Activated CD8-positive, alpha-beta memory T cell treated with anti-CD3 and anti-CD28 coated beads, Interleukin-2, amount 10 ng/mL, durations not matched to agents 7 days and 5 days (primary cell): ENCODE results near the gene TKTL2. TPM values are rescaled to one million over a fixed set of nuclear protein-coding genes. Genes with fewer than 3 reads are reported as not detected.

ENCODE experiments used
- ATAC-seq: fragments of 150-1000 bp; cut with Tn5 transposase; one replicate; pipeline ENCODE4 v1.10.0; 2021; ENCODE audit warnings: moderate library complexity
- CTCF ChIA-PET: fragments of 350-600 bp; sonication (Branson Sonifier 250); formaldehyde crosslinking; loops from one replicate; lab custom pipeline; 2021; ENCODE audit warnings: antibody characterized with exemption; lab: Charles Lee
- DNase-seq: peaks from one replicate; pipeline ENCODE4 v3.0.0-alpha.2; 2020
- H3K27ac Mint-ChIP-seq: one replicate; pipeline ENCODE4 v1.8.0; 2021; ENCODE audit warnings: mild to moderate bottlenecking, mixed read lengths
- H3K27me3 Mint-ChIP-seq: one replicate; pipeline ENCODE4 v1.8.0; 2021; ENCODE audit warnings: mixed read lengths
- H3K36me3 Mint-ChIP-seq: one replicate; pipeline ENCODE4 v1.8.0; 2021; ENCODE audit warnings: mild to moderate bottlenecking, mixed read lengths
- H3K4me1 Mint-ChIP-seq: one replicate; pipeline ENCODE4 v1.8.0; 2021; ENCODE audit warnings: mixed read lengths
- H3K4me3 Mint-ChIP-seq: one replicate; pipeline ENCODE4 v1.8.0; 2021; ENCODE audit warnings: mild to moderate bottlenecking, moderate library complexity, mixed read lengths
- H3K9me3 Mint-ChIP-seq: one replicate; pipeline ENCODE4 v1.8.0; 2022; ENCODE audit warnings: low read depth, mixed read lengths
- total RNA-seq, 2 experiments: library from RNA; stranded (reverse); gene quantifications; one replicate each; pipeline ENCODE4 v1.2.3, GENCODE V29; 2021

Gene TKTL2, protein sequence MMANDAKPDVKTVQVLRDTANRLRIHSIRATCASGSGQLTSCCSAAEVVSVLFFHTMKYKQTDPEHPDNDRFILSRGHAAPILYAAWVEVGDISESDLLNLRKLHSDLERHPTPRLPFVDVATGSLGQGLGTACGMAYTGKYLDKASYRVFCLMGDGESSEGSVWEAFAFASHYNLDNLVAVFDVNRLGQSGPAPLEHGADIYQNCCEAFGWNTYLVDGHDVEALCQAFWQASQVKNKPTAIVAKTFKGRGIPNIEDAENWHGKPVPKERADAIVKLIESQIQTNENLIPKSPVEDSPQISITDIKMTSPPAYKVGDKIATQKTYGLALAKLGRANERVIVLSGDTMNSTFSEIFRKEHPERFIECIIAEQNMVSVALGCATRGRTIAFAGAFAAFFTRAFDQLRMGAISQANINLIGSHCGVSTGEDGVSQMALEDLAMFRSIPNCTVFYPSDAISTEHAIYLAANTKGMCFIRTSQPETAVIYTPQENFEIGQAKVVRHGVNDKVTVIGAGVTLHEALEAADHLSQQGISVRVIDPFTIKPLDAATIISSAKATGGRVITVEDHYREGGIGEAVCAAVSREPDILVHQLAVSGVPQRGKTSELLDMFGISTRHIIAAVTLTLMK
- total RNA-seq = not detected

DNA sequence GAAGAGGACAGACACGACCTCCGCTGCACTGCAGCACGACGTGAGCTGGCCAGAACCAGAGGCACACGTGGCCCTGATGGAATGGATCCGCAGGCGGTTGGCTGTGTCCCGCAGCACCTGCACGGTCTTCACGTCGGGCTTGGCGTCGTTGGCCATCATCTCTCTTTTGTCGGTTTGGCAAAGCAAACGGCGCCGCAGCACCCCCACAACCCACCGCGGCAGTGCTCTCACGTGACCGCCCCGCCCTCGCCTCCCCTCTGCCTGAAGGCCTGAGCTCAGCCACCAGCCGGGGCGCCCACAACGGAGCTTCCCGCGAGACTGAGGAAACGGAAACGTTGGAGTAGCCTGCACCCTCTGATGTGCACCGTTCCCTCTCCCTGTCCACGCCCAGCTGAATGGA, at the start of gene TKTL2:
TKTL2 (minus strand) TSS at position 179 of the 400 bp plus-strand sequence; CDS start at position 159, 20 bp downstream.
- Mint-ChIP-seq H3K4me1 (no peaks in the 10 kb centered on the region), H3K36me3 (no peaks in the 10 kb centered on the region), H3K4me3 (no peak within 1 kb of the TSS), H3K27ac (no peak within 1 kb of the TSS), H3K27me3 (peaks cover 14% of the 10 kb centered on the region), H3K9me3 (no peaks in the 10 kb centered on the region)
- CTCF ChIA-PET = no interaction called here
- ATAC-seq (no peak), DNase-seq (no peak)

GRCh38 chr4:163515198-163515597, 41.6 kb upstream of the TKTL2 start:
- no peak overlapping the region for H3K4me3 Mint-ChIP-seq
- no peak for ATAC-seq
- no peak for DNase-seq
- peaks cover 51% of the 10 kb centered on the region for H3K36me3 Mint-ChIP-seq
- no peaks in the 10 kb centered on the region for H3K27me3 Mint-ChIP-seq
- H3K9me3 Mint-ChIP-seq = no peaks in the 10 kb centered on the region
- peaks cover 1% of the 10 kb centered on the region for H3K4me1 Mint-ChIP-seq
- no peak overlapping the region for H3K27ac Mint-ChIP-seq
- CTCF ChIA-PET = interaction anchor here (0.7 kb wide), 1 partner anchor 35 kb away, joined by 4 read pairs; no protein-coding TSS in a partner anchor

DNA sequence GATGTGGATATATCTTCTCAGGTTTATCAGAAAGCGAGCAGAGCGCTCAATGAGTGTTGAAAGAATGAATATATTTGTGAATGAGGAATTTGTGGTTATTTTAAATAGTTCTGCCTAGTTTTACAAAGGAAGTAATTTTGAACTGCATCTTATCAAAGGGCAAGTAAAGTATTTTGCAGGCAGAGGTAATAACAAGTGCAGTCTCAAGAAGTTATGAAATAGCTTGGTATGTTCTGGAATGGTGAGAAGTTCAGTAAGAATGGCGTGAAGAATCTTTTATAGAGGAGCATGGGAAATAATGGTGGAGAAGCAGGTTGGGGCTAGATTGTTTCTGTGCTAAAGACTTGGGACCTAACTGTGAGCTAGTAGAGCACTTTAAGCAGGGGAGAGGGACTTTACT, 31.8 kb upstream of the TKTL2 start:
- H3K27ac Mint-ChIP-seq = no peak overlapping the region
- H3K4me1 Mint-ChIP-seq = peaks cover 22% of the 10 kb centered on the region
- no peak overlapping the region for H3K4me3 Mint-ChIP-seq
- H3K27me3 Mint-ChIP-seq = no peaks in the 10 kb centered on the region
- CTCF ChIA-PET = interaction anchor here (1.5 to 1.6 kb wide), 2 partner anchors 11 to 41 kb away, joined by 3 to 4 read pairs; no protein-coding TSS in a partner anchor
- DNase-seq (no peak), ATAC-seq (no peak)
- H3K36me3 Mint-ChIP-seq = peaks cover 33% of the 10 kb centered on the region
- H3K9me3 Mint-ChIP-seq = no peaks in the 10 kb centered on the region

DNA sequence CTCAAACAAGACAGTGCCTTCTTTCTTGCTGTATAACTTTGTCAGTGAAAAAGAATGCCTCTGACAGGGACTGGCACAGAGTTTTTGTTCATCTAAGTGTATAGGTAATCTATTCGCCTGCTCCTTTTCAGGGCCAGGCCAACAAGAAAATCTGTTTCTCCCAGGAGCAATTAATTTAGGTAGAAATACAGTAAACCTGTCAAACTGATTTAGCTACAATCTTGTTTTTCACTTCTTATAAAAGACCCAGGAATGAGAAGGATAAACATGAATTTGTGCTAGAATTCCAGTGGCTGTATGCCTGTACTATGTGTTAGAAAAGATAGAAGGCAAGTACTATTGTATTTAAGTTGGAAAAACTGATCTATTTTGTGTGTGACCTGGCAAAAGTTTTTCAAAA, 27.0 kb upstream of the TKTL2 start:
- Mint-ChIP-seq H3K4me3 (no peak overlapping the region), H3K9me3 (no peaks in the 10 kb centered on the region), H3K27me3 (no peaks in the 10 kb centered on the region), H3K36me3 (peaks cover 35% of the 10 kb centered on the region), H3K4me1 (peaks cover 41% of the 10 kb centered on the region), H3K27ac (no peak overlapping the region)
- DNase-seq (no peak), ATAC-seq (no peak)
- CTCF ChIA-PET = no interaction called here

GRCh38 chr4:163495900-163496299, 22.3 kb upstream of the TKTL2 start:
- CTCF ChIA-PET = interaction anchor here (0.8 to 2.4 kb wide), 2 partner anchors 52 to 54 kb away, joined by 3 to 14 read pairs; no protein-coding TSS in a partner anchor
- peaks cover 22% of the 10 kb centered on the region for H3K36me3 Mint-ChIP-seq
- H3K4me3 Mint-ChIP-seq = peak overlapping the region; percentile 97
- H3K27ac Mint-ChIP-seq = peak overlapping the region; percentile 85
- ATAC-seq (peak; percentile 5), DNase-seq (no peak)
- peaks cover 4% of the 10 kb centered on the region for H3K27me3 Mint-ChIP-seq
- H3K9me3 Mint-ChIP-seq = no peaks in the 10 kb centered on the region
- H3K4me1 Mint-ChIP-seq = peaks cover 33% of the 10 kb centered on the region

DNA sequence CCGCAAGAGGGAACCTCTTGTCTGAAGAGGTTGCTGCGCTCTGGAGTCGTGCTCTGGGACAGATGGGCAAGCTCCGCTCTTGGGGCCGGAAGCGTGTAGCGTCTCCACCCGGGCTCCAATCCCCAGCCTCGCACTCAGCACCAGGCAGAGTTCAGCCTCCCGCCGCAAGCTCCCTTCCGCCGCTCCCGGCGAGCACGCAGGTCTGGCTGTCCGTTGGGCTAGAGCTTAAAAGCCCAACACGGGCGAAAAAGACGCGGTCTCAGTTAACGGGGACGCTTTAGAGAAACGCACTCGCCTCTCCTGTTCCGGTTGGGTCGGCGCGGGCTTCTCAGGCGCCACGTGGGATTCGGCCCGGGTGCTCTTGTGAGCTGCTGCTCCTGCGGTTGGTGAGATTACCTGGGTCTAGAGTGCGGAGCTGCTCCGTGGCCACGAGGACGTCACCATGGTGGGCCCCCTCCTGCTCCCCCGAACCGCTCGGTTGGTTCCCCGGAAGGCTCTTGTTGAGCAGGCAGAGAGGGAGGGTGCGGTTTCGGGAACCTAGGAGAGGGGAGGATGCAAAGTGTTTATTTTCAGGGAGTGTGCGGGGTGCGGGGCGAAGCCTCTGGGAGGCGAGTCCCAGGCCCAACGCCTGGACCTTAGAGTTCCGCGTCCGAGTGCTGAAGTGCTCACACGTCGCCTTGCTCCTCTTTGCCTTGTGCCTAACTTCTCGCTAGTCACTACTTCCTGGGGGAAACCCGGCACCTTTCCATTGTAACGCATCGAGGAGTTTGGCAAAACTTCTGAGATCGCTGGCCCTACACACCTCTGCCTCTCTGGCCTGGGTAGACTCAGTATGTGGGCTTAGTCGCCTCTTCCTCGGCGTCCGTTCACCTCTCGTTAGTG, 21.0 kb upstream of the TKTL2 start, which contains the start of gene TMA16:
TMA16 (plus strand) TSS at position 331 of the 882 bp plus-strand sequence; CDS start at position 443, 112 bp downstream.
- Mint-ChIP-seq H3K4me3 (peak within 1 kb of the TSS; percentile 97), H3K27ac (peak within 1 kb of the TSS; percentile 97), H3K9me3 (no peaks in the 10 kb centered on the region), H3K36me3 (peaks cover 17% of the 10 kb centered on the region), H3K4me1 (peaks cover 31% of the 10 kb centered on the region), H3K27me3 (peaks cover 13% of the 10 kb centered on the region)
- CTCF ChIA-PET = interaction anchor here (1.0 to 3.3 kb wide), 4 partner anchors 12 to 174 kb away, joined by 3 to 45 read pairs (median 12); no protein-coding TSS in a partner anchor
- peak; percentile 86 for ATAC-seq
- DNase-seq = peak; percentile 92

DNA sequence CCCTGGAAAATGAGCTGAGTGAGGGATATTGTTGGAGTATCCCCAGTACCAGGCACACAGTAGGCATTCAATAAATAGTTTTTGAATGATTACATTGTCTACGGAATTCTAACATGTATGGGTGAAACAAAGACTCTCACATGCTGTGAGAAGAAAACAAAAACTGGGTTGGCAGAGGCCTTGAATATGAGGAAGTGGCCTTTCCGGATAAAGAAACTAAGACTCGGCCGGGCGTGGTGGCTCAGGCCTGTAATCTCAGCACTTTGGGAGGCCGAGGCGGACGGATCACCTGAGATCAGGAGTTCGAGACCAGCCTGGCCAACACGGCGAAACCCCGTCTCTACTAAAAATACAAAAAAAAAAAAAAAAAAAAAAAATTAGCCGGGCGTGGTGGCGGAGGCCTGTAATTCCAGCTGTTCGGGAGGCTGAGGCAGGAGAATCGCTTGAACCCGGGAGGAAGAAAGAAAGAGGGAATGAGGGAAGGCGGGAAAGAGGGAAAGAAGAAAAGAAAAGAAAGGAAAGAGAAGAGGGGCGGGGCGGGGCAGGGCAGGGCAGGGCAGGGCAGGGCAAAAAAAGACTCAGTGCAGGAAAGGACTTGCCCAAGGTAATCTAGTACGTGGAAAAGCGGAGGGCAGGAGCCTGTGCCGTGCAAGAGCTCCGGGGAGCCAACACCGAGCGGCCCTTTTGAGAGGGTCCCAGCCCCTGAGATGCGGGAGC, 20.2 kb upstream of the TKTL2 start:
- Mint-ChIP-seq H3K4me1 (peaks cover 31% of the 10 kb centered on the region), H3K27me3 (peaks cover 19% of the 10 kb centered on the region), H3K27ac (peak overlapping the region; percentile 97), H3K36me3 (peaks cover 17% of the 10 kb centered on the region), H3K9me3 (no peaks in the 10 kb centered on the region), H3K4me3 (peak overlapping the region; percentile 97)
- ATAC-seq (no peak), DNase-seq (no peak)
- CTCF ChIA-PET = interaction anchor here (1.0 to 3.3 kb wide), 5 partner anchors 12 to 175 kb away, joined by 3 to 45 read pairs (median 4); no protein-coding TSS in a partner anchor

DNA sequence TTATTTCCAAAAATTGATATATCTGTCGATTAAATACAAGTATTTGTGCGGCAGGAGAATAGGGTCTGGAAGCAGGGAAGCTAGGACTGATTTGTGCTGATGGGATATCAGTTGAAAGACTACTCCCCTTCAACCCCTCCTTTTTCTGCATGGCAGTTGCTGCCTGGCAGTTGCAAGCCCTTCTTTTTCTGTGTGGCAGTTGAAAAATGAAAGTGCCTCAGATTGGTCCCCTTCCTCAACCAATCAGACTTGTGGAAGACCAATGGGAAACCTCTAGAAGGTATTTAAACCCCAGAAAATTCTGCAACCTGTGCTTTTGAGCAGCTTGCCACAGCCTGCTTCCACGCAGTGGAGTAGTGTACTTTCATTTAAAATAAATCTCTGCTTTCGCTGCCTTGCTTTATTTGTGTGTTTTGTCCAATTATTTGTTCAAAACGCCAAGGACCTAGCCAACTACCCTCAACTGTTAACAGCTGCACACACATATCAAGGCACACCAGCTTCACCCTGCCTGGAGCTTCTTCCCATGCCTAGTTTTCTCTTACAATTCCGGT, 19.5 kb upstream of the TKTL2 start:
- Mint-ChIP-seq H3K27ac (peak overlapping the region; percentile 97), H3K4me1 (peaks cover 35% of the 10 kb centered on the region), H3K27me3 (peaks cover 26% of the 10 kb centered on the region), H3K9me3 (no peaks in the 10 kb centered on the region), H3K36me3 (peaks cover 14% of the 10 kb centered on the region), H3K4me3 (peak overlapping the region; percentile 97)
- no peak for DNase-seq
- CTCF ChIA-PET = interaction anchor here (1.1 to 3.3 kb wide), 3 partner anchors 16 to 55 kb away, joined by 3 to 45 read pairs (median 20); no protein-coding TSS in a partner anchor
- no peak for ATAC-seq

DNA sequence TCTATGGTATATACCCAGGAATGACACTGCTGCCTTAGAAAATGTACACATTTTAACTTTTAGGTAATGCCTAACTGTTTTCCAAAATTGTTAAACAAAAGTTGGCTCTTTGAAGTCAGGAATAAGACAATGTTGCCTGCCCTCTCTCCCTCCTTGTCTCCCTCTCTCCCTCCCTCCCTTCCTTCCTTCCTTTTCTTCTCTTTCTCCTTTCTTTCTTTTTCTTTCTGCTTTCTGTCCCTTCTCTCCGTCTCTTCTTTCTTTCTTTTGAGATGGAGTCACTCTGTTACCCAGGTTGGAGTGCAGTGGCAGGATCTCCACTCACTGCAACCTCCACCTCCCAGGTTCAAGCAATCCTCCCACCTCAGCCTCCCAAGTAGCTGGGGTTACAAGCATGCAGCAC, 16.4 kb upstream of the TKTL2 start:
- no peak overlapping the region for H3K27ac Mint-ChIP-seq
- CTCF ChIA-PET = no interaction called here
- H3K4me1 Mint-ChIP-seq = peaks cover 12% of the 10 kb centered on the region
- H3K9me3 Mint-ChIP-seq = no peaks in the 10 kb centered on the region
- no peak overlapping the region for H3K4me3 Mint-ChIP-seq
- peaks cover 36% of the 10 kb centered on the region for H3K27me3 Mint-ChIP-seq
- DNase-seq (no peak), ATAC-seq (no peak)
- no peaks in the 10 kb centered on the region for H3K36me3 Mint-ChIP-seq

- Mint-ChIP-seq H3K9me3 (no peaks in the 10 kb centered on the region), H3K36me3 (no peaks in the 10 kb centered on the region), H3K27ac (no peak overlapping the region), H3K4me3 (no peak overlapping the region), H3K27me3 (peaks cover 35% of the 10 kb centered on the region), H3K4me1 (peaks cover 4% of the 10 kb centered on the region)
- ATAC-seq (no peak), DNase-seq (no peak)
- CTCF ChIA-PET = interaction anchor here (1.2 to 3.2 kb wide), 6 partner anchors 9 to 63 kb away, joined by 3 to 35 read pairs (median 6); no protein-coding TSS in a partner anchor
These were observed 12.8 kb upstream of the TKTL2 start for GRCh38 chr4:163486321-163486720.

DNA sequence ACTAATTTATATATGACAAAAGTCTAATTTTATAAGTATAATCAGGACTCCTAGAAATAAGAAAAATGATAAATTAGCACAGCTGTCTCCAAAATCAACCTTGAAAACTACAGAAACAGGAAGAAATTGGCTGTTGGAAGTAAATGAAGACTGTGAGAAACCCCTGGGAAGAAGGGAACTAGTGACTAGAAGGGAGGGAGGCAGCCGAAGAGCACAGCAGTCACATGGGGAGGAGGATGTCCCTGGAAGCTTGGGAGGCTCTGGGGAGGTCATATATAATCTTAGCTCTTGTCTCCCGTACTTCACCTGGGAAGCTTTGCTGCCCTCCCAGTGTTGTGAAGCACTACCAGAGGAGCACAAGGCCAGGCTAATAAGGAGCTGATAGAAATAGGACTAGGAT, 12.0 kb upstream of the TKTL2 start:
- ATAC-seq (no peak), DNase-seq (no peak)
- H3K4me1 Mint-ChIP-seq = peaks cover 4% of the 10 kb centered on the region
- H3K36me3 Mint-ChIP-seq = no peaks in the 10 kb centered on the region
- H3K4me3 Mint-ChIP-seq = no peak overlapping the region
- no peaks in the 10 kb centered on the region for H3K9me3 Mint-ChIP-seq
- H3K27ac Mint-ChIP-seq = no peak overlapping the region
- CTCF ChIA-PET = interaction anchor here (0.7 to 3.2 kb wide), 7 partner anchors 8 to 64 kb away, joined by 3 to 35 read pairs (median 4); no protein-coding TSS in a partner anchor
- H3K27me3 Mint-ChIP-seq = peaks cover 31% of the 10 kb centered on the region

DNA sequence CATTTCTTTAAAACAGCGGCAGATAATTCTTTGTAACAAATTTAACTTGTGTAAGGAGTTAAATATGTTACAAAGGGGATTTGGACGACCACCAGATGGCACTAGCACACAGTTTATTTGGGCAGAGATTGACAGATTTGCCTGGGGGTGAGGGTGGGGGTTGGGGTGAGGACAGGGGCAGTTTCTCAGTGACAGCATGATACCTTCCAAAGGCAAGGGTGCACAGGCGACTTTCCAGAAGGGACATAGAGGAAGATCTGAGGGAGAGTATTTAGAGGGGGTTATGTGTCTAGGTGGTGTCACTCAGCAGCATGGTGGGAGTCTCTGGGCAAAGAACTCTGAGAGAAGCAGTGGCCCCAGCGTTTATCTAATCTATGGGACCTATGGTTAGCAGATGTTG, 11.4 kb upstream of the TKTL2 start:
- peak; percentile 45 for ATAC-seq
- no peaks in the 10 kb centered on the region for H3K9me3 Mint-ChIP-seq
- CTCF ChIA-PET = interaction anchor here (0.7 to 3.2 kb wide), 7 partner anchors 7 to 65 kb away, joined by 3 to 35 read pairs (median 4); no protein-coding TSS in a partner anchor

More for the DNA sequence above, 11.4 kb upstream of the TKTL2 start:
- no peak overlapping the region for H3K27ac Mint-ChIP-seq
- no peak overlapping the region for H3K4me3 Mint-ChIP-seq
- peaks cover 26% of the 10 kb centered on the region for H3K27me3 Mint-ChIP-seq
- H3K4me1 Mint-ChIP-seq = peaks cover 4% of the 10 kb centered on the region
- H3K36me3 Mint-ChIP-seq = no peaks in the 10 kb centered on the region
- DNase-seq = peak; percentile 75
